Activated CD4-positive, CD25-positive, alpha-beta regulatory T cell (primary cell): ENCODE results near the gene FRMPD4.

ENCODE experiments used
- DNase-seq, 4 experiments: peaks; one replicate each; lab custom pipeline; 2025; lab: John Stamatoyannopoulos, UW

Gene FRMPD4

DNA sequence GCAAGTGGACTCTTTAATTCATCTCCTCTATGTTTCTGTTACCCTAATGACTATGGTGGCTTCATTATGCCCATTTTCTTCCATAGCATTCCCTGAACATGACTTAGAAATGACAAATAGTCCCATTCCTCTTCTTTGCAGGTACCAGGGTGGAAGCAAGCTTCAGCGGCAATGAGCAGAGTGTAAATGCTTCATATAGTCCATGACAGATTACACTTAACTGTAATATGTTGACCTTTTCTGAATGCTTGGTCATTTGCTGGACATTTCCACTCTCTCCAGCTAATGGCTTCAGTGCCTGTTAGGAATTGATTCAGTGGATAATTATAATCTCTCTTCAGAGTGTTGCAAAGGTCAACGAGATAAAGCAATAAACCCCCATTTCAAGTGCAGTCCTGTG, 523.2 kb downstream of the FRMPD4 start:
- no peak for DNase-seq

DNA sequence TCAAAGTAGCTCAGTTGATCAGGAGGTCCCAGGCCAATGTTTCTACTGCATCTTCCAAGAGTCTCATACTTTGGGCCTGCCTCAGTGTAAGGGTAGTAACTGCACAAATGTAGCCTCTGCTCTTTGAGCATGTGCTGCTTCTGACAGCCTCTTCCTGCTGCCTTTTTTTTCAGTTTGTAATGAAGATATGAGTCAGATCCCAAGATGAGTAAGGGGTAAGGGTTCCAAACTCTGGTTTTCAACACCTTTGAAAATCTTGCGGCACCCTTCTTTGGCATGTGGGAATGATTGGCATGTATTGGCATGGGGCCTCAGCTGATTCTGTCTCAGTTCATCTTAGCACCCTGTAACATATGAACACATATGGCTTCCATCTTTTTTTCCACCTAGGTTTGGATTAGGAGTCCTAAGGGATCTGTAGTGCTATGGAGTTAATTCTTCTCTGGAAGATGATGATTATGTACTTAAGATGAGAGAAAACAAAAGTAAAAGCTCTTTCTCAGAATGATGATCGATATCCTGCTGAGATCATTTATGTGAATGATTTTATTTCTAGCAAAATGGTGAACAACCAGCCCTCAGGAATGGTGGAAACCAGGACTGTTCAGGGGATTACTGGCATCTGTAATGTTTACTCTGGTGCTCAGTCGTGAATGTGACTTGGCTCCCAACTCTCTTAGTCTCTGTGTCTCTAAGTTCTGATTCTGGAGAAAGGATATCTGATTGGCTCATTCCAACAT, 534.3 kb downstream of the FRMPD4 start:
- no peak for DNase-seq

DNA sequence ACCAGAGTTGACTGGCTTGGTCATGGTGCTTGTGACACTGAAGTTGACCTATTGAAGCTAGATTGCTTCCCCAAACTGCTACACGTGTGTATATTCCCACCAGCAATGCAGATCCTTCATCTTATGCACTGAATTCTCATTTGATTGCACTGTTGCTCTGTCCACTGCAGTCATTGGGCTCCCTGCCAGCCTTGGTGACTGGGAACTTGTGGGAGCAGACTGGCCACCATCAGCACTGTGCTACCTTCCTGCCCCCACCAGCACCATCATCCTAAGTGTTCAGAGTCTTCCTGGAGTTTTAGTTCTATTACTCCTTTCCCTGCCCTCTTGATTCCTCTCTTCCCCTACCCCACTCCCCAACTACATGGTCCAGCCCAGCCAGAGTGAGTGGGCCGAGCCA, 535.2 kb downstream of the FRMPD4 start:
- DNase-seq, result no peak

DNA sequence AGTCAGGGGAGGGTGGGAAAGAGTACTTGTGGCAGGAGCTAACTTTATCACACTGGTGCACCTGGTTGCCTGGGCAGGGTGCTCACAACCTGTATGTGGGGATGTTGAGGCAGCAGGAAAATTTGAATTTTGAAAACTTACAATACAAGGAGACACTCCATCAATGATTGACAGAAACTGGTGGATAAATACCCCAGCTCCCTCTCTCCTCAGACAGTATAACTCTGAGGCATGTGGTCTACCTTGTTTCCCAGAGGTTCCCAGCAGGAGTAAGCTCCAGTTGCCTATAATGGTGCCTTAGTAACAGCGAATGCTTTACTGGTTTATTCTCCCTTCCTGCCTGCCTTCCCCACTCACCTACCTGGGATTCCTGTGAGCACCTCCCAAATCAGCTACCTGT, 541.2 kb downstream of the FRMPD4 start:
- no peak for DNase-seq

DNA sequence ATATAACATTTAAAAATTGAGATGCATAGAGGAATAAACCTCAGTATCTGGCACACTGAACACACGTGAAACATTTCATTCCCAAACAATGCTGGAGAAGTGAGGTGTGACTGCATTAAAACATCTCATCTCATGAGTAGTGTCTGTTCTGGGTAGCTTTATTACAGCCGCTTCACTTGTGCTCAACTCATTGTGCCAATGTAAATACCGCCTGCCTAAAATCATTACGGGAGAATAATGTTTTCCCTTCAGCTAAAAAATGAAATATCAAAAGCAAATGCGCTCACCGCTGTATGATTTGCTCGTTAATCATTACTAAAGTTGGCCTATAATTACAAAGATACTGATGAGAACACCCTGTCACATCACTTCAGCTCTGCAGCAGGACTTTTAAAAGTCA, 542.8 kb downstream of the FRMPD4 start:
- DNase-seq, result no peak

DNA sequence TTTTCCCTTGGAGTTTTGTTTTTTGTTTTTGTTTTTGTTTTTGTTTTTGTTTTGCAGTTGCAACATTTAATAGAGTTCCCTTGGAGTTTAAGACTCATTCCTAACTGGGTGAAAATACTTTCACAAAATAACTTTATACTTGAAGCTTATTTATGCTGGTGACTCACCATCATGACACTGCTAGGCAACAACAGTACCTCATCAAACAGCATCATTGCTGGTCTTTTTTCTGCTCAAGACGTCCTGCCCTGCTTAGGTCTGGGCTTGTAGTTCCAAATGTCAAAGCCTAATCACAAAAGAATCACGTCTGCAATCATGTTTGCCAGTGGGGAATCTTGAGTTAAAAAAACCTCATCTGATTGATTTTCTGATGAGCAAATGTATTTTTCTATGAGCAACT, 547.3 kb downstream of the FRMPD4 start:
- no peak for DNase-seq

DNA sequence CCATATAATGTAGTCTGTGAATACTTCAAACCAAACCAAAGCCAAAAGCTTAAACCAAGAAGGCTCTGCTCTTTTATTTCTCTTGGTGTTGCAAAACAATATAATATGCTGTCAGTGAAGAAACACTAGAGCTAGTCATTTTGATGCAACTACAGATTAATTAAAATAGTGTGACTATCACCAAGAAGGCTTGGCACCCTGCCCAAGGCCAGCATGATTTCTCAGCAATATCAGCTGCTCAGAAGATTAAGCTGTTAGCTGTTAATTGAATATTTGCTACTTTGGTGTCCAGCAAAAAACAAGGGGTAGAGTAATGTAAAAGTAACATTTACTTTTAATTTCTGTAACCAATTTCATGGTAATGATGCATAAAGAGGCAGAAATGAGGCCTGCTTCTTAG, 548.1 kb downstream of the FRMPD4 start:
- no peak for DNase-seq

DNA sequence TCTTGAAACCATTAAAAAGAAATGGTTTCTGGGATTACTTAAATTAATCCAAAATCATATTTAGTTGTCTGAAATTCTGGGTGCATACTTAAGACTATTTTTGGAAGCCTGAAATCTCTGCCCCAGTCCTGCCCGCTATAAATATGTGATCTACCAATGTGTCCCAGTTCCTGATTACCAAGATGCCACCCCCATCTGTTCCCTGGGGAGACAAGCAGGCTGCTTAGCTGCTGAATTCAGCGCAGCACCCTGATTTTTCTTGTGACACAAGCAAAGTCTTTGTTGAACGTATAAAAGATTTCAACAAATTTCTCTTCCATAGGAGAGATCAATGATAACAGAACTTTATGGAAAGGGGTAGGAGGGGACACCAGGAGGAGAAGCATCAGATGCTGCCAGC, 552.4 kb downstream of the FRMPD4 start:
- no peak for DNase-seq

DNA sequence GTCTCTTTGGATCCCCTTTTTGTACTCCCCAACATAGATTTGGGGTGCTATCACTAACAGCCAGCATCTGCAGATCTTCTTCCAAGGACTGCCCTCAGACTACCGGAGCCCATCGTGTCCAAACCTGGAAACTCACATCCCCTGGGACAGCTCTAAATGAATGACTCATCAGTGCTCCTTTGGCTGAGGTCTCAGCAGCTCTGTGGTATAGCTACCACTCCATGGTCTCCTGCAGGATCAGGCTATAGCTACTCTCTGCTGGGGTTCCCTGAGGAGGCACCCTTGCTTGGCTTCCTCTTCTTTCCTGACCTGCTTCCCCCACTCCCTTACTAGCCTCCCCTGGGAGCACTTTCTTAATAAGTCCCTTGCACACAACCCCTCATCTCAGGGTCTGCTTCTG, 555.5 kb downstream of the FRMPD4 start:
- DNase-seq, result no peak

DNA sequence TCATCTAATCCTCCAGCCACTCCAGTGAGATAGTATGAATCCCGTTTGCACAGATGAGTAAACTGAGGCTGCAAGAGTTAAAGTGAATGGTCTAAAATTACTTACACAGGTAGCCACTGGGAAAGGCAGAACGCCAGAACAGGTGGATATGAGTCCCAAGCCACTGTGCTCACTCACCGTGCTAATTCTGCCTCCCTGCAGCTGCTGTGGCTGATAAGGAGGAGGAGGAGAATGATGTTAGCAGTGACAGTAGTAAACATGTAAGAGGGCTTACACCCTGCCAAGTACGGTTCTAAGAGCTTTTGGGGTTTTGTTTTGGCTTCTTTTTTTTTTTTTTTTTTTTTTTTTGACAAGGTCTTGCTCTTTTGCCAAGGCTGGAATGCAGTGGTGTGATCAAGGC, 562.5 kb downstream of the FRMPD4 start:
- no peak for DNase-seq

DNA sequence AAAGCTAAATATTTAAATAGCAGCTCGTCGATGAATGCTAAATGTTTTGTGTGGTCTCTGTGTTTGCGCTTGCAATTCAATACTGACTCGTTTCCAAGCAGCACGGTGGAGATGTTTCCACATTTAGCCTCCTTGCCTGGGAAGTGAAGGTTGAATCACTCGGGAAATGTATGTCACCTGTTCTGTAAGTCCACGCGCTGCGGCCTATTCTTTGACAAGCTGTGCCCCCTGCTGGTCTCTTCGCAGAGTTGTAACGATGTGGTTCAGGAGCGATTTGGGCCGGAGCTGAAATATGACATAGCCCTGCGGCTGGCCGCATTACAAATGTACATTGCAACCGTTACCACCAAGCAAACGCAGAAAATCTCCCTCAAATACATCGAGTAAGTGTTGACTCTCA, 563.4 kb downstream of the FRMPD4 start:
- DNase-seq, result no peak

DNA sequence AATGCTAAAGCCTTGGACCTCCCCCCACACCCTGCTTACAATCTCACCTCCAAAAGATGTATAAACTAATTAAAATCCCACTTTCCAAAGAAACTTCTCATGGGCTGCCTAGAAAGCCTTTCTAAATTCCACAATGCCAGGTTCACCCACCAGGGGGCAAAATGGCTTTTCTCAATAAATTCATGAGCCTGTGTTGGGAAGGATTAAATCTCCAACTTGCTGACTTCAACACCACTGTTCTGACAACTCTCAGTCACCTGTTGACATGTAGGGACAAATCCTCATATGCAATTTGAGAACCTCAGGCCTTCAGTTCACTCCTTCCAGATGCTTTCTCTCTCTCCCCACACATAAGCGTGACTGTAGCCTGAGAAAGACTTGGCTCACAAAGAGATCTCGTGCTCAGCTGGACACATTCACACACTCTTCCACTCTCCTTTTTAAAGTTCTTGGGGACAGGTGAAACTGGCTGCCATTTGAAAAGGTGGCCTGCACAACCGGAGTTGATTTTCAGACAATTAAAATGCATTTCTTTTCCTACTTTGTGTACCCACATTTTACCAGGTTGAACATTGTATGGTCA, 564.3 kb downstream of the FRMPD4 start:
- no peak for DNase-seq

DNA sequence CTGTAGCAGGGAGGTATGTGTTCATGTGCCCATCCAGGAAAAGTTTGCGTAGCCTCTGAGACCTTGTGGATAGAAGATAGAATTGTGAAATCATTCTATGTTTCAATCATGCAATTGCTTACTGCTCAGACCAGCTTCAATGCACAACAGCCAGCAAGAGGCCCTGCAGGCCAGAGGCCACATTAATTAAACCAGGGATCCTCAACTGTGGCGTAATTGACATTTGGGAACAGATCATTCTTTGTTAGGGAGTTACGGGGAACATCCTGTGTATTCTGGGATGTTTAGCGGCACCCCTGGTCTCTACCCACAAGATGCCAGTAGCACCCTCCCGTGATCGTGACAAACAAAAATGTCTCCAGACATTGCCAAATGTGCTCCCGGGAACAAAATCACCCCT, 566.4 kb downstream of the FRMPD4 start:
- DNase-seq, result no peak

DNA sequence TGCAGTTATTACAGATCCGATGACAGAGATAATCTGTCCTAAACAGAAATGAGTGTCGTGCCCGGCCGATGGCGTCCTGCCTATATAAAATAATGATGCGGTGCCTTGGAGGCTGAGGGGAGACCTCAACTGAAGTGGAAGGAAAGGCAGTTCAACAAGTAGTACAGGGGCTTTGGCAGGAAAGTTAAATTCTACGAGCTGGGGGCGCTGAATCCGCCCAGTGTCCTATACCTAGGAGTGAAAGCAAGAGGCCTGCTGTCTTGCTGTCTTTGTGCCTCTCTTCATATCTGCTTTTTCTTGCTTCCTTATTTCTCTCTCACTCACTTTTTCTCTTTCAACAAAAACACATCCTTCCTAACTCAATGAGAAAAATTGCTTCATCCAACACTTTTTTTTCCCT, 570.8 kb downstream of the FRMPD4 start:
- no peak for DNase-seq

DNA sequence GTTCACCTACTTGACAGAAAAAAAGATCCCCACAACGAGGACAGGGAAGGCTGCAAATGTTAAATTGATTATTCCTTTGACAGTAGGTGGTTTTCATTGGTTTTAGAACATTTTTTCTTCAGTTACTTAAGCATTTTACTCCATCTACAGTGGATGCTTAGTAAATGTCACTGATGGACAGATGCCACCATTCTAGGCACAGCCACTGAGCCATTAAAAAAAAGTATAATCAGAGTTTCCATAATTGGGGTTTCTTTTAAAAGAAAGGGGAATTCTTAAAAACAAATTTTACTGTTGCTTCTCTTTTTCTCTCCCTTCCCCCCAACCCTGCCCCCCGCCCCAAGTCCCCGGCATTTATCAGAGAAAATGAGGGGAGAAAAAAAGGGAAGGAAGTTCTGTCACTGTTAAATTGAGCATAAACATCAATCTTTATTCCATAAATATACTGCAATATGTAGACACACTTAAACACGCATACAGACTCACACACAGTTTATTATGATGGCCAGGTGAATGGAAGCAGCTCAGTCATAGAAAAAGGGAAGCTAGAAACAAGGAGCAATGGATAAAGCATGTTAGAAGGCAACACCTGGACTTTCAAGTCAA, 573.3 kb downstream of the FRMPD4 start:
- DNase-seq, result no peak

DNA sequence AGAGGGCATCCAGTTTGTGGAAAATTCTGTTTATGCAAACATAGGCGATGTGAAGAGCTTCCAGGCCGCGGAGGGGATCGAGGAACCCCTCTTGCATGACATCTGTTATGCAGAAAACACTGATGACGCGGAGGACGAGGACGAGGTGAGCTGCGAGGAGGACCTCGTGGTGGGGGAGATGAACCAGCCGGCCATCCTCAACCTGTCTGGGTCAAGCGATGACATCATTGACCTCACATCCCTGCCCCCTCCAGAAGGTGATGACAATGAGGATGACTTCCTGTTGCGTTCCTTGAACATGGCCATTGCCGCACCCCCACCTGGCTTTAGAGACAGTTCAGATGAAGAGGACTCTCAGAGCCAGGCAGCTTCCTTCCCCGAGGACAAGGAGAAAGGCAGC, 578.3 kb downstream of the FRMPD4 start:
- no peak for DNase-seq

DNA sequence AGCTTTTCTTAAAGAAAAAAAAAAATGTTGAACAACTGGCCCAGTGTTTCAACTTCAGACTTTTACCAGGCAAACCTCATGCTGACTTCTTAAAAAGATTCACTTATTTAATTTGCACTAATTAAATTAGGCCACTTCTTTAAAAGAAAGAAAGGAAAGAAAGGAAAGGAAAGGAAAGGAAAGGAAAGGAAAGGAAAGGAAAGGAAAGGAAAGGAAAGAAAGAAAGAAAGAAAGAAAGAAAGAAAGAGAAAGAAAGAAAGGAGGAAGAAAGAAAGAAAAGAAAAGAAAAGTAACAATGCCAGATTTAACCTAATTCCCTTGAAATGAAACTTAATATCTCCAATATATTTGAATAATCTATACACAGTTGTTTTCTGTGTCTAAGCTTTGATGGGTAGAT, 581.6 kb downstream of the FRMPD4 start:
- no peak for DNase-seq

DNA sequence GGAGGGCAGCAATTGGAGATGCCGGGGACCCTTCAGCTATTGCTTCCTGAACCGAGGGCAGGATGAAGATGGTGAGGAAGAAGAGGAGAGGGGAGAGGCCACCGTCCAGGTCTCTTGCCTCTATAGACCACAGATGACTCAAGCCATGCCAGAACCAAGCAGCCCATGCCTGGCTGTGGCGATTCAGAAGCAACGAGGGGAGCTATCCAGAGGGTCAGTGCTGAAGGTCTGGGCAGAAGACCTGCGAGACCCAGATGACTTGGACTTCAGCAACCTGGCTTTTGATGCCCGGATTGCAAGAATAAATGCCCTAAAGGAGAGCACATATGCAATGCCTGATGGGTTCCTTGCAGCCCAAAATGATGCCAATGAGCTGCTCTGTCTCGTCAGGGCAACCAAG, 582.8 kb downstream of the FRMPD4 start:
- no peak for DNase-seq

DNA sequence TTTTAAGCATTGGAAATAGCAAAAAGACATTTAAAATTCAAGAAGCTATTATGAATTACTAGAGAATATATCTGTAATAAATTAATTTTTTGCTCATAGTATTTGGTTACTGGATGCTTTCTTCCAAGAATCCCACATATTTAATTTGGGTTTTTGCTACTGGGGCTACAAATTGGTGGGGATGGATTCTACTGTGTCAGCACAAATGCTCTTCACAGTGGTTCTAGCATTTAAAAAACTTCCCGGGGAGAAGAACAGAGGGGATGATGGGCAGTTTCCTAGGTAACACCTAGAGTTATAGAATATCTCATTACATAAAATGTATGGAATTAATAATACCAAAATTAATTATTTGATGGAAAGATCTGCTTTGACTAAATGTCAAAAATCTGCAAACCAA, 584.0 kb downstream of the FRMPD4 start:
- DNase-seq, result no peak

DNA sequence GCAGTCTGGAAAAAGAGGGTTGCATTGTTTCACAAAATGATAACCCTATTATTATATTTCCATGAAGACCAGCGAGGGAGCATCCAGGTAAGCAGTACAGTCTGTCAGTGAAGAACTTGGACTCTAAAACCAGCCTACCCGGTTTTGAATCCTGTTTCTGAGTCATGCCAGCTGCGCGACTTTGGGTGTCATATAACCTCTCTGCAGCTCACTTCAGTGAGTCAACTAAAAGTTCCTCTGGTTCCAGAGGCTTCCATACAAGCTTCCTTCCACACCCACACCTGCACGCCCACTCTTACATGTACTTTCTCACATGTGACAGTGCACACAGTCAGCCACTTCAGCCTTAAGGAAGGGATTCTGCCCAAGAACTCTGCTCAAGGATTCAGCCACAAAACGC, 603.1 kb downstream of the FRMPD4 start:
- no peak for DNase-seq

DNA sequence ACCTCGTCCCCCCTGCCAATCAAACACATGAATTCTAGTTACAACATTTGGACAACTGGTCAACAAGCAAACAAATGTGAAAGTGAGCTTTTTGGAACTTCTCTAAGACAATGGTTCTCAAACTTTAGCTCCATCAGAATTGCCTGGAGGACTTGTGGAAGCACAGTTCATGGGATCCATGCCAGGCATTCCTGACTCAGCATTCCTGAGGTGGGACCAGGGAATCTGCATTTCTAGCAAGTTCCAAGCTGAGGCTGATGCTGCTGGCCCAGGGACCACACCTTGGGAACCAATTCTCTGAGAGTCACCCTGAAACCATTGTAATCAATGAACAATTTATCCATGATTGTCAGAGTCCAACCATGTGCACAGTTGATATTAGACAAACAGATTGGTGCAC, 609.2 kb downstream of the FRMPD4 start:
- DNase-seq, result no peak

DNA sequence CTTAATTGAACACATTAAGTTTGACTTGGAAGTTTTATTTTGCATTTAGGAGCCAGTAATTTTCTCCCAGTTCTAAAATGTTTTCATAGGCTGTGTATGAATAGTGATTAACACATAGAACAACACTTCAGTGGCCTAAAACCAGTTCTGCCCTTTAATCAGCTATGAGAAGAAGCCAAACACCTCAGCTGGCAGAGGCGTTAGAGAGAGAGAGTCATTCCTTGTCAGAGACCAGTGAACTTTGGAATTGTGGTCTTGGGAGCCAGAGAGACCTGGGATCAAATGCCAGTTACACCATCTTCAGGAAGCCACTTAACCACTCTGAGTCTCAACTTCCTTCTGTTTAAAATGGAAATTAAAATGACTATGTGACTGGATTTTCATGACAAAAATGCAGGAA, 613.6 kb downstream of the FRMPD4 start:
- no peak for DNase-seq

DNA sequence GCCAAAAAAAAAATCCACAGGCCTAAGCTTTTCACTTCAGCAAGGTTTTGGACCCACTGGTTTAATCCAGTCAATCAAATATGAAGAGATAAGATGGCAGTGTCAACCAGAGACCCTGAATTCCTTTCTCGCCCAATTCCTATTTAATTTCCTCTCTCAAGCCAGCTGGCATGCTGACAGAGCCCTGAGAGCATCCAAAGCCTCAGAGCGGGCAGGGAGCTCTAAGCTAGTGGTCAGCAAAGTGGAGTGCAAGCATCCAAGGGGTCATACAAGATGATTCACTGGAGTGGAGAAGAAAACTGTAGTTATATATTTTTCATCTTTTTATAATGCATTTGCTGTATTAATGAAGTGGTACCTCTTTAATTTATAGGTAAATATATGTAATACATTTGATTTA, 615.1 kb downstream of the FRMPD4 start:
- DNase-seq, result no peak

DNA sequence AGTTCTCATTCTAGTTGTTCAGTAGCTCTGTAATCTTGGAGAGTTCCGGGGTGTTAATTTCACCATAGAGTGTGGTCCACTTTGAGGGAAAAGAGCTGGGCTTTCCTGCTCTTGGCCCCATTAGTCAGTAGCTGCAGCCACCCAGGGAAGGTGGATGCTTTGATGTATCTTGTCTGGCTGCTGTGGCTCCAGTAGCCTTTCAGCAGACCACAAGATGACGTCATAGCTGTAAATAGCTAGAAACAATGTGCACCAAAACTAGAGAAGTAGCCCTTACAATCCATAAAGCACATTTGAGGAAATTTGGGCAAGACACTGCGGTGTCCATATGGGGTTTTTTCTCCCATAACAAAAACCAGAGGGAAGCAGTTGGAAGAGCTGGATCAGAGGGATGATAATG, 620.0 kb downstream of the FRMPD4 start:
- DNase-seq, result no peak
